Suprapubic skin (tissue), 3 donors: Measurements from ENCODE around the gene SEC23IP.

Experiments
- EP300 ChIP-seq: sonication (generic); formaldehyde crosslinking; IDR thresholded peaks from one replicate; pipeline ENCODE4 v1.6.1; 2017; ENCODE audit warnings: antibody characterized with exemption
- TF ChIP-seq, protein P1 (sequence below), 2 donors: fragments of 200-600 bp in 1 of 2; fragments of 450-650 bp in 1 of 2; sonication (generic) in 1 of 2; IDR thresholded peaks; one replicate each; pipeline ENCODE4 v1.5.1; 2016 to 2019; ENCODE audit warnings: antibody characterized with exemption in 2 of 2, mild to moderate bottlenecking in 1 of 2, moderate library complexity in 1 of 2

DNA sequence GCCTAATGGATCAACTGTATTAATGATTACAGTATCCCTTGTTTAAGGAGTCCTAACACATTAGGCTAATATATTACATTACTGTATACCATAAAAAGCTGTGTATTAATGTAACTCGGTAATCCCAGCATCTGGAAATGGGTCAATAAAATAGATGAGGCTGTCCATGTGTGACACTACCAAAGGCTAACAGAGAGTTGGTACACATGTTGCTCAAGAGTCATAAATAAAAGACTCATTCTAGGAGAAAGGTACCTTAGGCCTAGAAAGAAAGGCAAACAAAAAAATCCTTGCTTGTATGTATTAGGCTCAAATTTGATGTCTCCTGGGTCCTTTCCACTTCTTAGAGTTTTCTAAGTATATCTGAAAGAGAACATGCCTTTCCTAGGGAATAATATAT is 34.5 kb upstream of the SEC23IP start:
- no peak for TF ChIP-seq EP300
- TF ChIP-seq, protein P1, sequence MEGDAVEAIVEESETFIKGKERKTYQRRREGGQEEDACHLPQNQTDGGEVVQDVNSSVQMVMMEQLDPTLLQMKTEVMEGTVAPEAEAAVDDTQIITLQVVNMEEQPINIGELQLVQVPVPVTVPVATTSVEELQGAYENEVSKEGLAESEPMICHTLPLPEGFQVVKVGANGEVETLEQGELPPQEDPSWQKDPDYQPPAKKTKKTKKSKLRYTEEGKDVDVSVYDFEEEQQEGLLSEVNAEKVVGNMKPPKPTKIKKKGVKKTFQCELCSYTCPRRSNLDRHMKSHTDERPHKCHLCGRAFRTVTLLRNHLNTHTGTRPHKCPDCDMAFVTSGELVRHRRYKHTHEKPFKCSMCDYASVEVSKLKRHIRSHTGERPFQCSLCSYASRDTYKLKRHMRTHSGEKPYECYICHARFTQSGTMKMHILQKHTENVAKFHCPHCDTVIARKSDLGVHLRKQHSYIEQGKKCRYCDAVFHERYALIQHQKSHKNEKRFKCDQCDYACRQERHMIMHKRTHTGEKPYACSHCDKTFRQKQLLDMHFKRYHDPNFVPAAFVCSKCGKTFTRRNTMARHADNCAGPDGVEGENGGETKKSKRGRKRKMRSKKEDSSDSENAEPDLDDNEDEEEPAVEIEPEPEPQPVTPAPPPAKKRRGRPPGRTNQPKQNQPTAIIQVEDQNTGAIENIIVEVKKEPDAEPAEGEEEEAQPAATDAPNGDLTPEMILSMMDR (IDR thresholded peaks at IDR 0.05), result no peak
